NCI-H2227 treated with DMSO at 0.1 percent for 48 hours (cell line): ENCODE results near the gene LRTM2.

Experiments used
- DNase-seq: peaks from one replicate; lab custom pipeline; 2025; lab: John Stamatoyannopoulos, UW

LRTM2 gene

DNA sequence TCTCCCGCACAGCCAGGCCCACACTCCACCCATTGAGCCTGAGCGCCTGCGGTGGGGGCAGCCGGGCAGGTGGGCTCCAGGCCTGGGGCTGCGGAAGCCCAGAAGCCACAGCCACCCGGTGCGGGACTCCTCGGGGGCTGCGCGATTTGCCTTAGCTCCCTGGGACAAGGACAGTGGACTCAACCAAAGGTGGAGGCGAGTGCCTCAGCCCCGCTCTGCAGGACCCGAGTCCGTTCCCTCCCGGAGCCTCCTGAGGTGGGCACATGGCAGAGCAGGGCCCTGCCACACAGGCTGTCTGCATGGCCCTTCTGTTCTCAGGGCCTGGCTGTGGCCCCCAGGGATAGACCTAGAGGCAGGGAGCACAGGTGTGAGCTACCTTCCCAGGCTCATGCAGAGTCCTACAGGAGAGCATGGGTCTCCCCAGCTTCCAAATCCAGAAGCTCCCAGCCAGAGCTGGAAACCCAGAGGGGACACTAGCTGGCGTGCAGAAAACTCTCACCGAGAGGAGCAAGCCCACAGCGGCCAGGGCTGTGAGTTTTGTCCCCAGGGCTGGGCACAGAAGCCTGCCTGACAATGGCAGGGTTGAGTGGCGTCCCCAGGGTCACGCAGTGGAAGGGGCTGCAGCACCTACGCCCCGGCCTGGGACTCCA, 22.2 kb upstream of the LRTM2 start:
- DNase-seq = no peak

DNA sequence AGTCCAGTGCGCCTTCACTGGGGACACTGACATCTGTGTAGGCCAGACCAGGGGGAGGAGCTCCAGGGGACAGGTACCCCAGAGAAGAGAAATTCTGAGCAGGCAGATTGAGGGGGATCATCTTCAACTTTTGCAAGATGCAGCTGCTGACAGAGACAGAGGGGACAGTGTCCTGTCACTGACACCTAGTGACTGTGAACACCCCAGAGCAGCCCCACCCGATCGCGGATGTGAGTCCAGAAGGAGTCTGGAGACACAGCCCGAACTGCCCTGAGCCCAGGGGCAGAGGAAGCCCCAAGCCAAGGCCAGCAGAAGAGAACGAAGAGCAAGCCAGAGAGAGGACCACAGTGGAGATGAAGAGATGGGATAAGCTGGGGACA, 21.7 kb upstream of the LRTM2 start:
- DNase-seq = no peak

DNA sequence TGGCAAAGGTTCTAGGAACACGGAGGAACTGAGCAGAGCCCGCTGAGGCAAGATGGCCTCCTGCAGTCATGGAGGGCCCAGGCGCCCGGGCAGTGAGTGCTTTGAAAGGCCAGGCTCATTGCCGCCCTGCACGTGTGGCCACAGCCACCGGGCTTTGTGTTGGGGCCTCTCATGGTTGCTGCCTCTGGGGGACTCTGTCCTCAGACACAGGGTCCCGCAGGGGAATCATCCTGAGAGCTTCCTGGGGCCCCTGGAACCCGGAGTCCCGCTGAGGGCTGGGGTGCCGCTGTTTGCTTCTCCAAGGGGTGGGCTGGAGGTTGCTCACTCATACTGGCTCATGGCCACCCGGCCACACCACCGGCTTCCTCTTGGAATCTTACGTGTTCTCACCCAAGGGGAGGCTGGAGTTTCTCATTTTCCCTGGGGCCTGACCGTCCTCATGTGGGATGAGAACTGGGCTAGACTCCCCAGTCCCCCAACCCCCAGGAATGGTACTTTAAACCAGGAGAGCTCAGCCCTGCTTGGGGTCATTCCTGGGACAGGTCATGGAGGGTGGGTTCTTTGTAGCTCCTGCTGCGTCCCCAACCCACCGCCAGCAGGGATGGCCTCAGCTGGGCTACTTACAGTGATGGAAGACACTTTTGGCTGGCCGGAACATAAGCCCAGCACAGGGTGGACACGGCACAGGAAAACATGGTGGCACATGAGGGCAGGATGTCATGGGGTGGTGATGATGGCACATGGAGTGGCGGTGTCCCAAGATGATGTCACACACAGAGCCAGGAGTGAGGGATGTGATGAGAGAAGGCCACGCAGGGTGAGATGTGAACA, 21.1 kb upstream of the LRTM2 start:
- no peak for DNase-seq

DNA sequence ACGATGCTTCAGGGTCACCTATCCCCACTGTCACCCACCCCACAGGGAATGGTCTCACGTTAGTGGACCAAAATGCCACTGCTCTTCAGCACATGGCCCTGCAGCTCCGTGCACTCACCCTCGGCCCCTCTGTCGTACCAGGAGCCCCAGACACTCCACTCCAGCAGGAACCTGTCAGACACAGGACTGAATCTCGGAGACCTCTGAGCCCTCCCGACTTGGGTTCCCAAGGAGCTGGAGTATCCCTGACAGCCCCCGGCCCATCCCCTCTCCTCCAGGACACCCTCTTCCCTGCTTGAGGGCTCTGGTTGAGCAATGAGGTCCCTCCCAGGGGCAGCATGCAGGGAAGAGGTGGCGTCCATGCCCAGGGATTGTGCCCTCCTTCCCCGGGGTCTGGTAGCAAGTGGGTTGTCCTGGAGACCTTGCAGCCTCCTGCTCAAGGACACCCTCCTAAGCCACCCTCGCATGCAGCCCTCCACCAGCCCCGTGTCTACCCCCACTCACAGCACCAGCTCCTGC, 20.4 kb upstream of the LRTM2 start:
- no peak for DNase-seq

DNA sequence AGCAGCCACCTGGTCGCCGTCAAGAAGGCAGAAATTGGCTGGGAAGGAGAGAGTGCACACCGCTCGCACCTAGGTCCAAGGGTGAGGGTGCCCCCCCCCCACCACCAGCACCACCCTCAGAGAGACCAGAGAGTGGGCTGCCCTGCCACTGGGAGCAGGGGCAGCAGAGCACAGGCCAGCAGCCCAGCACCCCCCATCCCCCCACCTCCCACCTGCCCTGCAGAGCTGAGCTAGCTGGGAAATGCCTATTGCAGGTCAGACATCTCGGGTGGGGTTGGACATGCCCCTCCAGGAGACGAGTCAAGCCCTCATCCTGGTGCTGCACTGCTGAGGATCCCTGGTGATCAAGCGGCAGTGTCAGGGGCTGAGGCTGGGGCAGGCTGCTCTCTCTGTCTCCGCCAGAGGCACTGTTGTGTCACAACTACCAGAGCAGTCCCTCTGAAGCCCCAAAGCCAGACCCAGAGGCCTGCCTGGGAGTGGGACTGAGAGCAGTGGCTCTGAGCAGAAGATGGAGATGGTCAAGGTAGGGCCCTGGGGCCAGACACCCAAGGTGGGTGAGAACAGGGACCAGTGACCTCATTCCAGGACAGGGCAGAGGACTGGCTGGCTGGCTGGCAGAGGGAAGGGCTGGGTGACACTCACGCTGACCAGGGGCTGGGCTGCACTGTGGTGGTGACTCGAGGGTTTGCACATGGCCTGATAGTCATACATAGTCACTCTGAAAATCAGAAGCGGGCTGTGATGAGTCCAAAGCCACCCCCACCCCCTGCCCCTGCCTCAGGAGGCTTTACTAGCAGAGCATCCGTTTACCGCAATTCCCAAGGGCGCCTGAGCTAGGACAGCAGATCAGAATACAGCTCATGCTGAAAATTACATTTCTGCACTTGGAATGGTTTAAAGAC, 19.7 kb upstream of the LRTM2 start:
- DNase-seq = no peak

DNA sequence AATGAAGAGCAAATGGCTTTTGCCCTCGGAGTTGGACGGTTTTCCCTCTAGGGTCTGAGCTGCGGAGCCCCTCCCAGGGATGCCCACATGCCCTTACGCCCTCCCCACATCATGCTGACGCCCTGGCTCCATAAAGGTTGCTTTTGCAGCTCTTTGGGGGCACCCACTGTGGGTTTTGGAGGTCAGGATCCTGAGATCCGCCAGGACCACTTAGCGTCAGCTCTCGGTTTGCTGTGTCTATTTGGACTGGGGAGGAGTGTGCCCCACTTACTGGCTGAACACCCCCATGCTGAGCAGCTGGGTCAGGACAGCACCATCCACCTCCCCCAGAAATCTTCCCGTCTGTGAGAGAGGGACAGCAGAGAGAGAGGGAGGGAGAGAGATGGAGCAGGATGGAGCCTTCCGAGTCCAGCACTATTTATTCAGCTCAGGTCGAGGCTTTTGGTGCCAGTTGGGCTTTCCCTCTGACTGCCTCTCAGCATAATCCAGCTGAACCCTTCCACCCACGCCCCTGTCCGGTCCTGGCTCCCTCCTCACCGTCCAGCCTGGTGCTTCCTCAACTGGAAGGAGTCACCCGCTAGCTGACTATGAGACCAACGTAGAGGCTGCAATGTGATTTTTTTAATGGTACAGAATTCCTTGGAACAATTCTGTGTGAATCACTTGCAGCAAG, 18.9 kb upstream of the LRTM2 start:
- no peak for DNase-seq

DNA sequence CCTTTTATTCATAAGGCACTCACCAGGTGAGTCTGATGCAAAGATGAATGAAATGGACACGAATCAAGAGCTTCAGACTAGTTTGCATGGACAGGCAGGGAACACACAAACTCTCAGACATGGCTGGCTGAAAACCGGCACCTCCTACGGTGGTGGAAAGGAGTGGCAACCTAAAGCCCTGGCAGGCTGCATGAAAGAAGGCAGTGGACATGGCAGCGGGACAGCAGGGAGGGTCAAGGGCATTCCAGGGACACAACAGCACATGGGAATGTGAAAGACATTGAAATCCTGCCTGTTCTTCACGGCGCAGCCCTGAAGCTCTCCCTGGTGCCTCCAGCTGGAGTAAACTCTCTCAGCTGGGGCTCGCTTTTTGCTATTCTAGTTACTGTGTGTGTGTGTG, 16.6 kb upstream of the LRTM2 start:
- DNase-seq = no peak

DNA sequence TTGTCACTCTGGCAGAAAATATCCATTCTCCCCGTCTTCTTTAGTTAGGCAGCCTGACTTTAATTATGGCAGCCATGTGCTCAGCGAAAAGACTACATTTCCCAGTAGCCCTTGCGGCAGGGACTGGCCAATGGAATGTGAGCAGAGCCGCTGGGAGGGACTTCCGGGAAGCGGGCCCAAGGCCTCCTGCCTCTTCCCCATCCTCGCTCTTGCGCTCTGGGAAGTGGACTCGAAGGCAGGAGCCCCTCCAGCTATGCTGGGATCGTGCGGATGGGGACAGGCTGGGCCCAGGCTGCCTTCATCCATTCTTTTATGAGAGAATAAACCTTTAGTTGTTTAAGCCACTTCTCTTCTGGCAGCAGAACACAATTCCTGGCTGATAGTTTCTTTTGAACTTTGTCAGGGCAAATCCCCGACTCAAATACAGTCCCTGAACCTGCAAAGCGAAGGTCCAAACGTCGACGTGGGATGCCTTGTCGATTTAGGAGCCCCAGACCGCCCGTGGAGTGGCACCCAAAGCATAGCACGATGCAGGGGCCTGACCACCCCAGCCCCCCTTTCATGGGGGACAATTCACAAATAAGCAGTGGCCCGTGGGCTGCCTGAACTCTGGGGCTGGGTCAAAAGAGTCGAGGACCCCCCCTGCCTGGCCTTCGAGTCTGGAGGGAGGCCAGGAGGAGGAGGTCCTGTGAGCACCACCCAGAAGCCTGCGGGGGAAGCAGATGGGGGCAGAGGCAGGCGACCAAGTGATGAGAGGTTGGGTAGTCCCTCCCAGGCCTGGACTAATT, 15.6 kb upstream of the LRTM2 start:
- peak; percentile 34 for DNase-seq

DNA sequence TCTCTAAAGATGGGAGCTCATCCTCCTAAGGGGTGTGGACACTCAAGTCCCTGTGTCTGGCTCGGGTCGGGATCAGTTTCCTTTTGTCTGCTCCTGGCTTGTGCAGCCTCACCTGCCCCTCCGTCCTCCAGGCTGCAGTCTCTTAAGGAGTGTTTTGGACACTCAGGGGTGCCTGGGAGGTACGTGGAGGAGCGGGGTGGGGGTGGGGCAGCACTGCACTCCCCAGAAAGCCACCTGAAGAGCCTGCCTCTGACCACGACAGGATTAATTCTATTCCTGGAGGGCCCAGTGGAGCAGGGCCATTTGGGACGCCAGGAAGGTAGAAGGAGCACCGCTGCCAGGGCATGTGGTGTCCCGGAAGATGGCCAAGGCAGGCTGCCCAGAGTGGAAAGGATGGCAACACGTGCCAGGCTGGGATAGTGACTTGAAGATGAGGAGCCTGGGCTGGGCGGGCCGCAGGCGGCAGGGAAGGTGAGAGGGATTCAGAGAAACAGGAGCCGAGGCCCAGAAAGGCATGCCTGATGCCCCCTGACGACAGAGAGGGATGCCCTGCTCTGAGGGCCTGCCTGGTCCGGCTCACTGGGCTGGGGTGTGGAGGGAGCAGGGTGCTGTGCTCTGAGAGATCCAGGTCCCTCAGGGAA, 14.8 kb upstream of the LRTM2 start:
- no peak for DNase-seq

DNA sequence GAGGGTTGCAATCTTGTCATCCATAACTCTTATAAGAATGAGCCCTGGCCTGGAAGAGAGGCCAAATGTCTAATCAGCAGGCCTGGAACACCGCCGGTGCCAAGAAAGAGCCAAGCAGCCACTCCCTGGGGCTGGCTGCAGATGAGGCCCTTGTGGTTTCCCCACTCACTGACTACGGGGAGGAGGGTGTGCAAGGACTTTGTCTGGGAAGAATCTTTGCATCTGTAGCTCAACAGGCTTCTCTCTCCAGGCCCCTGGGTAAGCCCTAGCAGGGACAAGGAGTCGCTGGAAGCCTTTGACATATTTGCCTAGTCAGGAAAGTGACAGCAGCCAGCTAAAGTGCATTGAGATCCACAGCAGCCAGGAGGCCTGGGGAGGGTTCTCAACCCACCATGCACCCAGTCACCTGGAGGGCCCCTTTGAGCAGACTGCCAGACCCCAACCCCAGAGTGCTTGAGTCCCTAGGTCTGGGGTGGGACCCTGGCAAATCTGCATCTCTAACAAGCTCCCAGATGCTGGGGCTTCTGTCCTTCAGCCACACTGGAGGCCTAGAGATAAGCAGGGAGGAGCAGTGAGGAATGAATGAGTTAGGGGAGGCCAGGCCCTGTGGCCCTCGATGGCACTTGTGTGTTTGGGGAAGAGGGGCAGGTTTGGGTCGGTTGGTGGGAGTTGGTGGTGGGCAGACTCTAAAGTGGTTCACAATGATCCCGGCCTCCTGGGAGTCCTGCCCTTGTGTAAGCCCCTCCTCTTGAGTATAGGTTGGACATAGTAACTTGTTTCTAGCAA, 13.9 kb upstream of the LRTM2 start:
- DNase-seq = no peak

DNA sequence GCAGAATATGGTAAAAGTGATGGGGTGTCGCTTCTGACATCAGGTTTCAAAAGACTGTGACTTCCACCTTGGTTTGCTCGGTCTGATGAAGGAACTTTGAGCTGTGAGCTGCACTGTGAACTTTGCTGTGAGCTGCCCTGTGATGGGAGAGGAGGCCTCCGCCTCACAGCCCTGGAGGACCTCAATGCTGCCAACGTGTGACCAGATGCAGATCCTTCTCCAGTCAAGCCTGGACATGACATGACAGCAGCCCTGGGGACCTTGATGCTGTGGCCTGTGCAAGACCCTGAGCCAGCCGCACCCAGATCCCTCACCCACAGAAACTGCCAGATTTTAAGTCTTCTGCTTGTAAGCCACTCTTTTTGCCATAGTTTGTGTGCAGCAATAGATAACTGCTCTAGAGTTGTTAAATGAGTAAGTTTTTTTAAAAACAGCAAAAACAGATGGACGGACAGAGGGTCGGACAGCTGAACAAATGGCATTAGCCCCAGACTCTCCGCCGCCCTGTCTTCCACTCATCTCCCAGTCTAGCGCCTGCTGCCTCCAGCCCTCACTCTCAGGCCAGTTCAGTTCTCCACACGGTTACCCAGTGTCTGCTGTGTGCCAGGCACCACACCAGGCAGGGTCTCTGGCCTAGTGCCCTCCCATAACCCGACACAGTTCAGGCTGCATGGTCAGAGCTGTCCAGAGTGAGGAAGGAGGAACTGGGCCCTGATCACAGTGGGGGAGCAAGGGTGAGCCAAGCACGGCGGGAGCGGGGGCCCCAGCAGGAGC, 13.1 kb upstream of the LRTM2 start:
- no peak for DNase-seq

DNA sequence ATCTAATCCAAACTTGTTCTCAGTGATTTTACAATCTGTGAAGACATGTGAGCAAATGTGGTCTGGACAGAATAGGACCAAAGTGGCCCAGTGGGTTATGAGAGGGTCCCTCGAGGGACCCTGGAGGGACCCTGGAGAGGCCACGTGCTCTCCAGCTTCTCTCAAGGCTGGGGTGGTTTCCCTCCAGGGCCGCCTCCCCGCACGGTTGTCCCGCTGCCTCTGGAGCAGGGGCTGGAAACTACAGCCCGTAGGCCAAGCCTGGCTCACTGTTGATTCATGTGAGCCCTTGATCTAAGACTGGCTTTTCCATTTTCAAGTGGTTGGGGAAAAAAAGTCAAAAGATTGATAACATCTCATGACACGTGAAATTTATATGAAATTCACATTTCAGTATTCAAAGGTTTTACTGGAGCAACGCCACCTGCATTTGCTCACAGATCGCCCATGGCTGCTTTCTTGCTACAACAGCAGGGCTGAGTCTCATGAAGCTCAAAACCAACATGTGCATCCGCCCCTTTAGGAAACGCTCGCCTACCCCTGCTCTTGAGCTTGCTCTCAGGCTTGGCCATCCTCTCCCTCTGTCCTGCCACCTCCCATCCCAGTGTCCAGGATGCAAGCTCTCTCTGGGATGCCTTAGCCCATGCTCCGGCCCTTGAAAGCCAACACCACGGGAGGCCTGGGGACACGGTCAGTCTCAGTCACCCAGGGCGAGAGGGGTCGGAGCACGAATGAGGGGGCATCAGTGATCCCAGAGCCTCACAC, 12.1 kb upstream of the LRTM2 start:
- no peak for DNase-seq

DNA sequence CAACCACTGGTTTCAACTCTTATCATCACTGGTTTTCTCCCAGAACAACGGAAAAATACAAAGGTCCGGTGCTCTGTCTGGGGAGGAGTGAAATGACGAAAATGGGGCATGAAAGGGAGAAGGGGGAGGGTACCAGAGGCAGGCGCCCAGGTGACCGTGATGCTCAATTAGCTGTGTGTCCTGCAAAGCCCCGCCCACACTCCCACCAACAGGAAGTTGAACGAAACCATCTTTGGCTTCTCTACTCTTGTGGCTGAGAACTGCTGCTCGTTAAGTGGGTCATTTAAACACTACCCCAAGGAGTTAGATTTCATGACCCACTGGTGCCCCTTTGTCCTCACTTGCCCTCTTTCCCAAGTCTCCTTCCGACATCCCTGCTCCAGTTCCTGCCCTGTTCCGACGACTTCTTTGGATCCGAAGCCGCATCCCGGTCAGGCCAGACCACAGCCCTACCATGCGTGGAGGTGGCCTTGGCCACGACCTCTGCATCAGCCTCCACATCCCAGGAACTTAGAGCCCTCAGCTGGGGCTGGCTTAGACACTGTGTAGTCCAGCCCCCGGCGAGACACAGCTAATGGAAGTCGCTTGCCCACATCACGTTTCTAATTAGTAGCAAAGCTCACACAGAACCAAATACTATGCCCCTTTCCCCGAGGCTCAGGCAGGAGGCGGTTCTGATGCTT, 11.4 kb upstream of the LRTM2 start:
- DNase-seq = no peak

DNA sequence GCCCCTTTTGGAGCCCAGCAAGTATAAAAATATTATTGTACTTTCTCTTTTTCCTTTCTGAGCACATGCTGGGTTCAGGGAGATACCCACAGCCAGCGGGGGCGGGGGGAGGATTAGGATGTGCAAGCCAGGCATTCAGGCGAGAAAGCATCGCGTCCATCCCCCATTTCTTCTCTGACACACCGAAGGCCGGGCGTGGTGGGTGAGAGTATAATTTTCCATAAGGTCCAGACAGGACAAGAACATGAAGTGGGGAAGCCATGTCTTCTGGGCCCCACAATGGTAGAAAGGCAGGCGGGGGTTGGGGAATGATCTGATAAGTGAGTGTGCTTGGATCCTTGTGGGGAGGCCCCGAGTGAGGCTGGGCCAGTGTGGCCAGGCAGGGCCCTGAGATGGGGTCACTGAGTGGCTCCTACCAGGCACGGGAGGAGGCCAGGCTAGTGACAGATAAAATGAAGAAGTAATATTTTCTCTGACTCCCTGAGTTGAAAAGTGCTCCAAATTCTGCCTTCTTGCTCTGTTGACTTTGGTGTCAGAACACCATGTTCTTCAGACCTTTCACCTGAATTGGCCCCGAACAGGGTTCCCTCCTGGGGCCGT, 10.7 kb upstream of the LRTM2 start:
- no peak for DNase-seq

DNA sequence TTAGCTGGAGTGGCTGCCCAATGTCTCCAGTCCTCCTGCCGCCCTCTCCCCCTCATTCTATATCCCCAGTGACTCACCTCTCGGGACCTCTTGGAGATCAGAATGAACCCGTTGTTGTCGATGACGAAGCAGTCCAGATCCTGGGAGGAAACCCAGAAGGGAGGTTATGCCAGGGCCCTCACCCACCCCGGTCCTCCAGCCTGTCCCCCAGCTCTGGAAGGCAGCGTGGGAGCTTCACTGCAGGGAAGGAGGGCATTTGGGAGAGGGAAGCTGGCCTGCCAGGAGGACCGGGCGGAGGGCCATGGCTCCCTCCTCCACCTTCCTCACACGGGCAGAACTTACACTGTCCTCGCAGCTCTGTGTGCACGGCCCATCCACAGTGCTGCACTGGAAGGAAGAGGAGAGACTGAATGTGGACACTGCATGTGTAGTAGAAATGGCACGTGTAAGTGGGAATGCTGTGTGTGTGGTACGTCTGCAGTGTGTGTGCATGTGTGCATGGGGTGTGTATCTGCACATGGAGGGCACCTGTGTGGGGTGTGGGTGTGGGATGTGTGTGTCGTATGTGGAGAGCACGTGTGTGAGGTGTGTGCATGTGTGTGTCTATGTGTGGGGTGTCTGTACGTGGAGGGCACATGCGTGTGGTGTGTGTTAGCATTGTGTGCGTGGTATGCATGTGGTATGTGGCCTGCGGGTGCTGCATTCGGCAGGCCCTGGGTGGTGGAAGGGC, 10.0 kb upstream of the LRTM2 start:
- DNase-seq = no peak

DNA sequence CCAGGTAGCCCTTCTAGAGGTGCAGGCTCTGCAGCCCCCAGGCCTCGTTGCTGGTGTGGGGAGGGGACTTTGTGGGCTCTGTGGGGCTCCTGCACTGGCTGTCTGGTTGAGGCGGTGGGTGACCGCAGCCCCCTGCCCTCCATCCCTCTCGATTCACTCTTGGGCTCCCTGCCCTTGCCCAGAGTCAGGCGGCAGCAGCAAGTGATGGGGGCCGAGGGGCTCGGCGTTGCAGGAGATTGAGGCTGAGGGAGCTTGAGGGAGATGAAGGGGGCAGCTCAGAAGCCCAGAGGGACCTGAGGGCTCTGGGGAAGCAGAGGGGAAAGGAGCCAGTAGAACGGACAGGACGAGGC, 9.5 kb upstream of the LRTM2 start:
- no peak for DNase-seq
